Islet precursor cell (in vitro differentiated cells): ENCODE measurements around the gene COL9A3.

Experiments
- DNase-seq: peaks from one replicate; pipeline ENCODE4 v3.0.0-alpha.2; 2018

The COL9A3 gene

DNA sequence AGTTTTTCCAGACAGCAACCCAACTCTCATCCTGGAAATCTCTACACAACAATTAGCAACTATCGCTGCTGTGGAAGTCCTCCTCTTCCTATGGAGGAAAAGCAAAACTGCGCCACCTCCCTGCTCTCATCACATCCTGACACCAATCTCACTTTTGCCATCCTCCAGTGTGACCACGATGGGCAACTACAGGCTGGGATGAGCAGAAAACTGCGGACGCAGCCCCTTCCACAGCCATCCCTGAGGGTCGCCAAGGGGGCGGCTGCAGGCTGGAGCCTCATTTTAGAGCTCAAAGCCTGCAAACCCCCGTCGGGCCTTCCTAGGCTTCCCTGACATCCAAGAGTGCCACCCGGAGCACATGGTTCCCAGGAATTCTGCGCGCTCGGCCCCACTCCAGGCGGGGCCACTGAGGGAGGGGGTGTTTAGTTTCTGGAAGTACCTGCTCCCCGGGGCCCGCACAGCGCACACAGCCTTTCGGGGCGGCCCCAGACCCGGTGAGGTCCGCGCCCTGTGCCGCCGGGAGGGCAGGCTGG lies 43.6 kb downstream of the COL9A3 start:
- DNase-seq, result no peak

DNA sequence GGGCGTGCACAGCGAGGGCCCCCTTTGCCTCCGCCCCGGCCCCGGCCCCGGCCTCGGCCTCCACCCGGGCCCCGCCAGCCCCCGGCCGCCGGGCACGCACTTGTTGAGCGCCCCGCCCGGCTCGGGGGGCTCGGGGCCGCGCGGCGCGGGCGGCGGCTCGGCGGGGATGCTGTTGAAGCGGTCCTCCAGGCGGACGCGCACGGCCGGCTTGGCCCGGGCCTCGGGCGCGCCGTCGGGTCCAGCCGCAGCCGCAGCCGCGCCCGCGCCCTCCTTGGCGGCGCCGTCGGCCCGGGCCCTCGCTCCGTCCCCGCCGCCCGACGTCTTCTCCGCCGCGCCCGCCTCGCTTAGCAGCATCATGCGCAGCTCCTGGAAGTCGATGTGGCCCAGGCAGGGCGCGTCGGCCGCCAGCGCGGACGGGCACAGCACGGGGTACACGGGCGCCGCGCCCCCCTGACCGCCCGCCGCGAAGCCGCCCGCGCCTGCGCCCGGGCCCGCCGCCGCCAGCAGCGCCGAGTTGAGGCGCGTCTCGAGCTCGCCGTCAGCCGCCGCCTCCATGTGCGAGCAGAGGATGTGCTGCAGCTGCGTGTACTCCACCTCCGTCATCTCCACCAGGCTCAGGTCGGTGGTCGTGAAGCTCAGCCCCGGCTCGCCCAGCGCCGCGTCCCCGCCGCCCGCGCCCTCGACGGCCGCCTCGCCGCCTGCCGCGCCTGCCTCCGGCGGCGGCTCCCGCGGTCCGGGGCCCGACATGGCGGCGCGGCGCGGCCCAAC lies 44.3 kb downstream of the COL9A3 start:
- DNase-seq, result peak; percentile 59

- peak; percentile 92 for DNase-seq
These were observed 45.0 kb downstream of the COL9A3 start, which contains the start of gene TCFL5 for GRCh38 chr20:62861726-62862336. TSS of gene TCFL5 (minus strand) at chr20:62861822. CDS start at chr20:62861670, 152 bp downstream.

- no peak for DNase-seq
These were observed 47.4 kb downstream of the COL9A3 start for GRCh38 chr20:62864207-62864606.

DNA sequence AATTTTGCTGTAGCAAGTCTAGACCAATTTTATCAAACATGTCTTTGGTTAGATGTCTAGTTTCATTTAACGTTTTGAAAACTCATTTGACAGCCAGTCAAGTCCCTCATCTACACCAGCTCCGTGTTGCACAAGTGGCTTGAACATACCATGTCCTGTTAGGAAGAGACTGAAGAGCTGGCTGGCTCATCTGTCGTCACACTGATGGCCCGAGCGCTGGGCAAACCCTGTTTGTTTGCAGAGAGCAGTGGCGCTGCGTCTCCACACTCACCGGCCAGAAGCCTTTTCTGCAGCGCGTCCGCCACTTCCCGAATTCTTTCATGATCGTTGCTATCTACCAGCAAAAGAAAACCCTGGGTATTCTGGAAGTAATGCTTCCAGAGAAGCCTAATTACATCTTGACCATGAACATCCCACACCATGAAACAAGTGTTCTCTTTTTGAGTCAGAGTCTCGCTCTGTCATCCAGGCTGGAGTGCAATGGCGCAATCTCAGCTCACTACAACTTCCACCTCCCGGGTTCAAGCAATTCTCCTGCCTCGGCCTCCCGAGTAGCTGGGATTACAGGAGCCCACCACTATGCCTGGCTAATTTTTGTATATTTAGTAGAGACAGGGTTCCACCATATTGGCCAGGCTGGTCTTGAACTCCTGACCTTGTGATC lies 55.5 kb downstream of the COL9A3 start:
- DNase-seq, result no peak

GRCh38 chr20:62872862-62873261 lies 56.0 kb downstream of the COL9A3 start:
- no peak for DNase-seq

DNA sequence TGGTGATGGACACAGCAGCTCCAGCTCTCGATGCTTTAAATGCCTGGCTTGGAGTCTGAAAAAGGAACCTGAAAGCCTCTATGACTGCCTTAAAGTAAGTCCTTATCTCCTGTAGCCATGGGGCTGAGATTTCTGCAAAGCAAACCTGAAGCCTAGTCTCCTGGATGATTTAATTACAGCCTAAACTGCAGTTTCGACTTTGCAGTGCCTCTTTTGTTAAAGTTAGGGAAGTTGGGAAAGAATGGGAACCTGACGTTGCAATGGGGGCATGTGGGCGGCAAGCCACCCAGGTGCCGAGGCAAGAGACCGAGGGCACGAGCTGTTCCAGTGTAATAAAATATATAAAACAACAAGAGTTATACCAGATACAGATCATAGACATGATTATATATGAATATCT lies 56.4 kb downstream of the COL9A3 start:
- DNase-seq, result no peak

GRCh38 chr20:62873681-62874031 lies 56.8 kb downstream of the COL9A3 start:
- peak; percentile 89 for DNase-seq

GRCh38 chr20:62874964-62875344 lies 58.1 kb downstream of the COL9A3 start:
- DNase-seq, result no peak

- DNase-seq, result peak; percentile 97
These were observed 58.8 kb downstream of the COL9A3 start for GRCh38 chr20:62875419-62876361.

DNA sequence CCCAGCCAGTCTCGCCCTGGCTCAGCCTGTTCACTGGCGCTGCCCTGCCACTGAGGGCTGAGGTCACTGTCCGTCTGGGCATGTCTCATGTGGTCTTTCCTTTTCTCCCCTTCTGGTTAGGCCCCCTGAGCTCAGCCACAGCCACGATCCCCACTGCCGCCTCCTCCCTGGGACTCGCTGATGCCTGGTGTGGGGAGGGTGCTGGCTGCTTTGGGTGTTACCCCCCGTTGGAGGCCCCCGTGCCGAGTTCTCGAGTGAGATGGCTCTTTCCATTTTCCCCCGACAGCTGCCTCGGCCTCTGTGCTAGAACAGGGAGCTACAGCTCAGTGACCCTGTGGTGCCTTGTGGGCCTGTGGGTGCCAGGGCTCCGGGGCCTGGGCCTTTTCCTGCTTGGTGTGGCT lies 59.7 kb downstream of the COL9A3 start:
- no peak for DNase-seq

GRCh38 chr20:62876902-62877816 lies 60.3 kb downstream of the COL9A3 start:
- DNase-seq, result no peak

- no peak for DNase-seq
These were observed 61.6 kb downstream of the COL9A3 start for GRCh38 chr20:62878244-62879038.

- no peak for DNase-seq
These were observed 62.7 kb downstream of the COL9A3 start for GRCh38 chr20:62879275-62880146.

- no peak for DNase-seq
These were observed 63.5 kb downstream of the COL9A3 start for GRCh38 chr20:62880147-62880934.

- no peak for DNase-seq
These were observed 64.2 kb downstream of the COL9A3 start for GRCh38 chr20:62880935-62881661.

DNA sequence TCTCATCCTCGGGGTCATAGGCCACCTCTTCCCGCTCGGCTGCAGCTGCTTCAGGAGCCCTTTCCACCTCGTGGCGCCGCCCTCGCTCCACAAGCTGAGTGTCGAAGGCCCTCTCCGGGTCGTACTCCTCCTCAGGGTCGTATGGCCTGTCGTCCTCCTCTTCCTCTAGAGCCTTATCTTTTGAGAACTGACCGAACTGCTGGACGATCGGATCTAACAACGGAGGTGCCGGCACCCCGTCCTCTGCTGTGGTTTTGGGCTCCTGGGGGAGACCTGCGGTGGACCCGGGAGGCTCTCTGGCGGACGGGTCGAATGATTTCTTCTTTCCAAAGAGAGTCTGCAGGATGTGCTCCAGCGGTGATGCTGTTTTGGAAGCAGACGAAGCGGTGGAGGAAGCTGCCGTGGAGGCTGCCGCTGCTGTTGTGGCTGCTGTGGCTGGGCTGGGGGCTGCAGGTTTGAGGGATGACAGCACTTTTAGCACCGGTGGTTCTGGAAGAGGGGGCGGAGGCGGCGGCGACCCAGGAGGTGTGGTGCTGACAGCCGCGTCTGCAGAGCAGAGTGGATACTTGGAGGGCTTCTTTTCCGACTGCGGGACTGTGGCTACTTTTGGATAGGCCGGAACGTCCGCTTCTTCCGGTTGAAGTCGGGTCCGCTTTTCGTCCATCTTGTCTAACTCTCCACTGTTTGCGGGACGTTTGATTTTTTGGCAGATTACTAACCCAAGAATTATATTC lies 65.0 kb downstream of the COL9A3 start:
- DNase-seq, result no peak
